Neural progenitor cell (in vitro differentiated cells): ENCODE data around the gene KPNA1. TPM values are rescaled to one million over a fixed set of nuclear protein-coding genes. Genes with fewer than 3 reads are reported as not detected.

Source experiments
- DNase-seq: peaks from one replicate; pipeline ENCODE4 v3.0.0-alpha.2; 2016; ENCODE audit warnings: low spot score
- H2AFZ ChIP-seq: fragments of 200-600 bp; sonication (generic); replicated peaks from 2 replicates; pipeline ENCODE4 v1.6.1; 2016; ENCODE audit warnings: antibody characterized with exemption
- H3F3A ChIP-seq: fragments of 200-600 bp; sonication (generic); 2 replicates; pipeline ENCODE4 v1.6.1; 2016; ENCODE audit warnings: antibody characterized with exemption, low read depth
- H3K27ac ChIP-seq: fragments of 200-600 bp; sonication (generic); 2 replicates; pipeline ENCODE4 v1.5.1; 2016; ENCODE audit warnings: mild to moderate bottlenecking
- H3K27me3 ChIP-seq: fragments of 200-600 bp; sonication (generic); 2 replicates; pipeline ENCODE4 v1.6.1; 2016; ENCODE audit warnings: mild to moderate bottlenecking, moderate library complexity
- H3K36me3 ChIP-seq: fragments of 200-600 bp; sonication (generic); 2 replicates; pipeline ENCODE4 v1.5.1; 2016
- H3K4me1 ChIP-seq: fragments of 200-600 bp; sonication (generic); 2 replicates; pipeline ENCODE4 v1.6.1; 2016; ENCODE audit warnings: mixed run types
- H3K4me2 ChIP-seq: fragments of 200-600 bp; sonication (generic); 2 replicates; pipeline ENCODE4 v1.6.1; 2016
- H3K4me3 ChIP-seq: fragments of 200-600 bp; sonication (generic); 2 replicates; pipeline ENCODE4 v1.5.1; 2016
- H3K79me2 ChIP-seq: fragments of 200-600 bp; sonication (generic); 2 replicates; pipeline ENCODE4 v1.6.1; 2016; ENCODE audit warnings: low read depth
- H3K9ac ChIP-seq: fragments of 200-600 bp; sonication (generic); 2 replicates; pipeline ENCODE4 v1.6.1; 2016
- H3K9me3 ChIP-seq: fragments of 200-600 bp; sonication (generic); 2 replicates; pipeline ENCODE4 v1.5.1; 2016; ENCODE audit warnings: low read depth
- H4K20me1 ChIP-seq: fragments of 200-600 bp; sonication (generic); 2 replicates; pipeline ENCODE4 v1.6.1; 2016; ENCODE audit warnings: low read depth
- H3K27ac Mint-ChIP-seq: 3 replicates; pipeline ENCODE4 v1.8.0; 2021; ENCODE audit warnings: mixed read lengths
- H3K27me3 Mint-ChIP-seq: 2 replicates; pipeline ENCODE4 v1.8.0; 2022; ENCODE audit warnings: low read depth, mild to moderate bottlenecking, inconsistent platforms, moderate library complexity, mixed read lengths; ENCODE audit not compliant: insufficient read depth
- H3K36me3 Mint-ChIP-seq: 3 replicates; pipeline ENCODE4 v1.8.0; 2021; ENCODE audit warnings: mixed read lengths
- H3K4me1 Mint-ChIP-seq: 3 replicates; pipeline ENCODE4 v1.8.0; 2021; ENCODE audit warnings: mixed read lengths
- H3K4me3 Mint-ChIP-seq: 3 replicates; pipeline ENCODE4 v1.8.0; 2021; ENCODE audit warnings: mild to moderate bottlenecking, moderate library complexity, mixed read lengths
- H3K9me3 Mint-ChIP-seq: 3 replicates; pipeline ENCODE4 v1.8.0; 2020; ENCODE audit warnings: mixed read lengths
- EZH2 ChIP-seq: fragments of 200-600 bp; sonication (generic); IDR thresholded peaks from 2 replicates; pipeline ENCODE4 v1.6.1; 2017; ENCODE audit warnings: antibody characterized with exemption, mild to moderate bottlenecking, moderate library complexity
- EZH2phosphoT487 ChIP-seq: fragments of 200-600 bp; sonication (generic); IDR thresholded peaks from 2 replicates; pipeline ENCODE4 v1.6.1; 2017; ENCODE audit warnings: antibody characterized with exemption
- total RNA-seq: library from RNA; depleted of rRNA; stranded (reverse); fragments of >200 nt; gene quantifications from 2 replicates; pipeline ENCODE4 v1.2.3, GENCODE V29; 2015; ENCODE audit warnings: low replicate concordance
- TF ChIP-seq, protein P1 (sequence below): fragments of 200-600 bp; sonication (generic); IDR thresholded peaks from 2 replicates; pipeline ENCODE4 v1.5.1; 2017; ENCODE audit warnings: antibody characterized with exemption, mild to moderate bottlenecking

The KPNA1 gene
- total RNA-seq, 1 donor from 2014 or later: 37.1 TPM

DNA sequence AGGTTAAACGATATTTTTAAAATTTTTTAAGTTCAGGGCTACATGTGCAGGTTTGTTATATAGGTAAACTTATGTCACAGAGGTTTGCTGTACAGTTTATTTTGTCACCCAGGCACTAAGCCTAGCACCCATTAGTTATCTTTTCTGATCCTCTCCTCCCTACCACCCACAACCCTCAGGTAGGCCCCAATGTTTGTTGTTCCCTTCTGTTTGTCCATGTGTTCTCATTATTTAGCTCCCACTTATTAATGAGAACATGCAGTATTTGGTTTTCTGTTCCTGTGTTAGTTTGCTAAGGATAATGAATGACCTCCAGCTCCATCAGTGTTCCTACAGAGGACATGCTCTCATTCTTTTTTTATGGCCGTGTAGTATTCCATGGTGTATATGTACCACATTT is 115.8 kb downstream of the KPNA1 start:
- H3K4me3 Mint-ChIP-seq: no peak overlapping the region
- Histone ChIP-seq H3K4me2 (no peak overlapping the region), H4K20me1 (no peaks in the 10 kb centered on the region), H3K4me3 (no peak overlapping the region), H3K9ac (no peak overlapping the region), H2AFZ (no peak overlapping the region), H3K9me3 (no peaks in the 10 kb centered on the region), H3K27ac (no peak overlapping the region), H3K4me1 (no peaks in the 10 kb centered on the region), H3F3A (no peaks in the 10 kb centered on the region), H3K79me2 (no peaks in the 10 kb centered on the region), H3K27me3 (no peaks in the 10 kb centered on the region), H3K36me3 (no peaks in the 10 kb centered on the region)
- no peak overlapping the region for H3K27ac Mint-ChIP-seq
- no peak for DNase-seq
- no peaks in the 10 kb centered on the region for H3K36me3 Mint-ChIP-seq
- no peaks in the 10 kb centered on the region for H3K4me1 Mint-ChIP-seq
- no peak for TF ChIP-seq EZH2
- TF ChIP-seq, protein P1, sequence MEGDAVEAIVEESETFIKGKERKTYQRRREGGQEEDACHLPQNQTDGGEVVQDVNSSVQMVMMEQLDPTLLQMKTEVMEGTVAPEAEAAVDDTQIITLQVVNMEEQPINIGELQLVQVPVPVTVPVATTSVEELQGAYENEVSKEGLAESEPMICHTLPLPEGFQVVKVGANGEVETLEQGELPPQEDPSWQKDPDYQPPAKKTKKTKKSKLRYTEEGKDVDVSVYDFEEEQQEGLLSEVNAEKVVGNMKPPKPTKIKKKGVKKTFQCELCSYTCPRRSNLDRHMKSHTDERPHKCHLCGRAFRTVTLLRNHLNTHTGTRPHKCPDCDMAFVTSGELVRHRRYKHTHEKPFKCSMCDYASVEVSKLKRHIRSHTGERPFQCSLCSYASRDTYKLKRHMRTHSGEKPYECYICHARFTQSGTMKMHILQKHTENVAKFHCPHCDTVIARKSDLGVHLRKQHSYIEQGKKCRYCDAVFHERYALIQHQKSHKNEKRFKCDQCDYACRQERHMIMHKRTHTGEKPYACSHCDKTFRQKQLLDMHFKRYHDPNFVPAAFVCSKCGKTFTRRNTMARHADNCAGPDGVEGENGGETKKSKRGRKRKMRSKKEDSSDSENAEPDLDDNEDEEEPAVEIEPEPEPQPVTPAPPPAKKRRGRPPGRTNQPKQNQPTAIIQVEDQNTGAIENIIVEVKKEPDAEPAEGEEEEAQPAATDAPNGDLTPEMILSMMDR: no peak
- no peak for TF ChIP-seq EZH2phosphoT487
- H3K27me3 Mint-ChIP-seq: no peaks in the 10 kb centered on the region
- H3K9me3 Mint-ChIP-seq: no peaks in the 10 kb centered on the region

DNA sequence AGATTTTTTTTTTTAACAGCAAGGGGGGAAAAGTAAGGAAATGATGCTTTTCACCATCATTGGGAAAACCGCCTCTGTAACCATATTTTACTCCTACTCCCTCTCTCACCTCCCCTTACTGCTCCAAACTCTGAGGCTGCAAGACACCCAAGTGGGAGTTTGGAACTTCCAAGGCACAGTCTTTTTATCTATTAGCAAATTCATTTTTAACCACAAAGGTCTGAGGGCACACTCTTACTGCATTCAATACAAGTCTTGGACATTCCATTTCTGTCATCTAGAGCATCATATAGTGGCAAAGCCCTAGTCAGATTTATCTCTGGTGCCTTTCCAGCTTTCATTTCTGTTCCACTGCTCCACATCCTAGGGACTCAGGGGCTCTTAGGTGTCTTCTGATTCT is 117.5 kb downstream of the KPNA1 start:
- H3K9me3 ChIP-seq: no peaks in the 10 kb centered on the region
- H3K4me3 Mint-ChIP-seq: no peak overlapping the region
- DNase-seq: no peak
- H3F3A ChIP-seq: no peaks in the 10 kb centered on the region
- H3K27ac ChIP-seq: no peak overlapping the region
- no peaks in the 10 kb centered on the region for H3K27me3 ChIP-seq
- no peaks in the 10 kb centered on the region for H3K79me2 ChIP-seq
- no peak overlapping the region for H3K4me3 ChIP-seq
- H3K27ac Mint-ChIP-seq: no peak overlapping the region
- no peaks in the 10 kb centered on the region for H4K20me1 ChIP-seq
- no peaks in the 10 kb centered on the region for H3K36me3 Mint-ChIP-seq
- no peaks in the 10 kb centered on the region for H3K27me3 Mint-ChIP-seq
- no peaks in the 10 kb centered on the region for H3K4me1 Mint-ChIP-seq
- TF ChIP-seq, protein P1: no peak
- no peak for TF ChIP-seq EZH2phosphoT487
- TF ChIP-seq EZH2: no peak
- H3K9me3 Mint-ChIP-seq: no peaks in the 10 kb centered on the region
- H3K36me3 ChIP-seq: no peaks in the 10 kb centered on the region
- no peak overlapping the region for H2AFZ ChIP-seq
- H3K4me1 ChIP-seq: no peaks in the 10 kb centered on the region
- no peak overlapping the region for H3K4me2 ChIP-seq
- no peak overlapping the region for H3K9ac ChIP-seq

- DNase-seq: no peak
- Histone ChIP-seq H3K27me3 (no peaks in the 10 kb centered on the region), H3F3A (no peaks in the 10 kb centered on the region), H3K9me3 (no peaks in the 10 kb centered on the region), H3K4me1 (no peaks in the 10 kb centered on the region), H3K4me2 (no peak overlapping the region), H4K20me1 (peaks cover 3% of the 10 kb centered on the region), H3K27ac (no peak overlapping the region), H3K79me2 (no peaks in the 10 kb centered on the region), H3K9ac (no peak overlapping the region), H3K36me3 (no peaks in the 10 kb centered on the region), H2AFZ (no peak overlapping the region), H3K4me3 (no peak overlapping the region)
- TF ChIP-seq, protein P1: no peak
- TF ChIP-seq EZH2phosphoT487 (no peak), EZH2 (no peak)
- no peaks in the 10 kb centered on the region for H3K4me1 Mint-ChIP-seq
- no peaks in the 10 kb centered on the region for H3K36me3 Mint-ChIP-seq
- H3K9me3 Mint-ChIP-seq: no peaks in the 10 kb centered on the region
- H3K27ac Mint-ChIP-seq: no peak overlapping the region
- no peaks in the 10 kb centered on the region for H3K27me3 Mint-ChIP-seq
- no peak overlapping the region for H3K4me3 Mint-ChIP-seq
Observed at GRCh38 chr3:122396511-122396910, 118.2 kb downstream of the KPNA1 start.
